MCF 10A (cell line): ENCODE results near the gene PTPRO. TPM values are rescaled to one million over a fixed set of nuclear protein-coding genes. Genes with fewer than 3 reads are reported as not detected.

Experiments used
- BruUV-seq: library from RNA; stranded (reverse); fragments of 400-500 nt; replicated peaks from 2 replicates; lab custom pipeline; 2021; lab: Mats Ljungman, UMichigan
- CTCF ChIA-PET: fragments of 300-600 bp; sonication (Branson Sonifier 250); formaldehyde crosslinking; extraction: SDS; loops from one replicate; lab custom pipeline; 2021; ENCODE audit warnings: antibody characterized with exemption, inconsistent platforms; lab: Yijun Ruan, JAX
- POLR2A ChIA-PET: fragments of 300-600, 350-650 bp; sonication (Branson Sonifier 250); formaldehyde crosslinking; extraction: SDS; loops from one replicate; lab custom pipeline; 2020; ENCODE audit warnings: antibody characterized with exemption, inconsistent platforms; lab: Yijun Ruan, JAX
- DNase-seq: peaks from one replicate; pipeline ENCODE4 v3.0.0-alpha.2; 2018; ENCODE audit not compliant: unreplicated experiment
- H3K27ac Mint-ChIP-seq: one replicate; pipeline ENCODE4 v1.8.0; 2022; ENCODE audit warnings: mild to moderate bottlenecking, low read depth, mixed read lengths; ENCODE audit not compliant: unreplicated experiment
- H3K27me3 Mint-ChIP-seq: one replicate; pipeline ENCODE4 v1.8.0; 2022; ENCODE audit warnings: mixed read lengths; ENCODE audit not compliant: insufficient read depth, unreplicated experiment
- H3K36me3 Mint-ChIP-seq: one replicate; pipeline ENCODE4 v1.8.0; 2022; ENCODE audit warnings: mild to moderate bottlenecking, moderate library complexity, mixed read lengths; ENCODE audit not compliant: insufficient read depth, unreplicated experiment
- H3K4me1 Mint-ChIP-seq: one replicate; pipeline ENCODE4 v1.8.0; 2022; ENCODE audit warnings: mixed read lengths; ENCODE audit not compliant: insufficient read depth, unreplicated experiment
- H3K4me3 Mint-ChIP-seq: one replicate; pipeline ENCODE4 v1.8.0; 2022; ENCODE audit warnings: mild to moderate bottlenecking, moderate library complexity, mixed read lengths; ENCODE audit not compliant: unreplicated experiment
- H3K9me3 Mint-ChIP-seq: one replicate; pipeline ENCODE4 v1.8.0; 2022; ENCODE audit warnings: mixed read lengths; ENCODE audit not compliant: unreplicated experiment
- intact Hi-C: fragments of 100-400 bp; cut with micrococcal nuclease; formaldehyde crosslinking; loops from 2 replicates; pipeline ENCODE4 v1.14.1; 2022
- total RNA-seq: library from RNA; stranded (reverse); gene quantifications from 2 replicates; pipeline ENCODE4 v1.2.3, GENCODE V29; 2022
- TF ChIP-seq, protein P1 (sequence below): fragments of 200-600 bp; IDR thresholded peaks from one replicate; pipeline ENCODE4 v1.8.0; 2022; ENCODE audit warnings: antibody characterized with exemption, mild to moderate bottlenecking; ENCODE audit not compliant: unreplicated experiment

Gene PTPRO
- total RNA-seq, 1 experiment from 2014 or later = 2.2 TPM

DNA sequence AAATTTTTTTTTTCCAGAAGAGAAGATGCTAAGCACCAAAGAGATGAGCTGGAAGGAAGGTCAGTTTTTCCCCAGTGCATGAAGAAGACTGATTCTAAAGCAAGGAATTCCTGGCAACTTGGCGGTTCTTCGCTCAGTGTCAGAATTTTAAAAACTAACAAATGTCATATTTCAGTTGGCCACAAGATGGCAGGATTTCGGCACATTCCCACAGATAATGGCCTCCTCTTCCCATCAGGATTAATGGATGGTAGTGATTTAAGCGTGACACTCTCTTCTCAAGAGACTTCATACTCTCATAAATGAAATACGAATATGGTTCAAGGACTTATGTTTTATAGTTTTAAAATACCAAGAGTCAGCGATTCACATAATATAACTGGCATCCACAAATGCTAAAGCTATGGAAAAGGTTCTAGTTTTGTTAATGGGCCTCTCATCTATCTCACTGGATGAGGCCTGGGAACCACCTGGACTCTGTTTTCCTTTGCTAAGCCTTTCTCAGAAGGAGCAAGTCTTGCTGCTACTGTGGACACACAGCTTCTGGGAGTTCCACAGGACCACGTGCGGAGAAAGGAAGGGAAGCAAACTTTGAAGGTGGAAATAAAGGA lies 46.1 kb upstream of the PTPRO start:
- ChIA-PET CTCF (interaction anchor here (0.5 to 8.2 kb wide), 36 partner anchors 9 to 583 kb away, joined by 3 to 65 read pairs (median 6); partner anchors contain the start of gene RERG), POLR2A (interaction anchor here (0.7 to 4.9 kb wide), 9 partner anchors 114 to 607 kb away, joined by 3 to 47 read pairs (median 3); no protein-coding TSS in a partner anchor)
- no peaks in the 10 kb centered on the region for H3K27me3 Mint-ChIP-seq
- no TSS peak for BruUV-seq
- no peaks in the 10 kb centered on the region for H3K9me3 Mint-ChIP-seq
- TF ChIP-seq, protein P1, sequence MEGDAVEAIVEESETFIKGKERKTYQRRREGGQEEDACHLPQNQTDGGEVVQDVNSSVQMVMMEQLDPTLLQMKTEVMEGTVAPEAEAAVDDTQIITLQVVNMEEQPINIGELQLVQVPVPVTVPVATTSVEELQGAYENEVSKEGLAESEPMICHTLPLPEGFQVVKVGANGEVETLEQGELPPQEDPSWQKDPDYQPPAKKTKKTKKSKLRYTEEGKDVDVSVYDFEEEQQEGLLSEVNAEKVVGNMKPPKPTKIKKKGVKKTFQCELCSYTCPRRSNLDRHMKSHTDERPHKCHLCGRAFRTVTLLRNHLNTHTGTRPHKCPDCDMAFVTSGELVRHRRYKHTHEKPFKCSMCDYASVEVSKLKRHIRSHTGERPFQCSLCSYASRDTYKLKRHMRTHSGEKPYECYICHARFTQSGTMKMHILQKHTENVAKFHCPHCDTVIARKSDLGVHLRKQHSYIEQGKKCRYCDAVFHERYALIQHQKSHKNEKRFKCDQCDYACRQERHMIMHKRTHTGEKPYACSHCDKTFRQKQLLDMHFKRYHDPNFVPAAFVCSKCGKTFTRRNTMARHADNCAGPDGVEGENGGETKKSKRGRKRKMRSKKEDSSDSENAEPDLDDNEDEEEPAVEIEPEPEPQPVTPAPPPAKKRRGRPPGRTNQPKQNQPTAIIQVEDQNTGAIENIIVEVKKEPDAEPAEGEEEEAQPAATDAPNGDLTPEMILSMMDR = peak; percentile 61
- H3K36me3 Mint-ChIP-seq = peaks cover 5% of the 10 kb centered on the region
- intact Hi-C loops = loop anchor here (1.0 to 2.0 kb wide), 4 partner anchors 170 to 581 kb away; no protein-coding TSS in a partner anchor
- peaks cover 55% of the 10 kb centered on the region for H3K4me1 Mint-ChIP-seq
- H3K4me3 Mint-ChIP-seq = peak overlapping the region; percentile 25
- peak; percentile 78 for DNase-seq
- peak overlapping the region; percentile 95 for H3K27ac Mint-ChIP-seq

GRCh38 chr12:15278816-15279658 lies 43.3 kb upstream of the PTPRO start:
- Mint-ChIP-seq H3K27ac (peak overlapping the region; percentile 78), H3K4me1 (peaks cover 47% of the 10 kb centered on the region), H3K4me3 (peak overlapping the region; percentile 23), H3K27me3 (no peaks in the 10 kb centered on the region), H3K36me3 (peaks cover 5% of the 10 kb centered on the region), H3K9me3 (no peaks in the 10 kb centered on the region)
- CTCF ChIA-PET = interaction anchor here (0.6 to 8.2 kb wide), 11 partner anchors 10 to 306 kb away, joined by 3 to 65 read pairs (median 5); no protein-coding TSS in a partner anchor
- peak; percentile 95 for DNase-seq
- TF ChIP-seq, protein P1 = no peak
- POLR2A ChIA-PET = interaction anchor here (0.6 to 2.5 kb wide), 18 partner anchors 13 to 476 kb away, joined by 3 to 10 read pairs (median 3); partner anchors contain the start of genes C12orf60, RERG and WBP11
- intact Hi-C loops = loop anchor here (2.0 kb wide), 1 partner anchor 44 kb away; the partner anchor contains the start of gene PTPRO
- no TSS peak for BruUV-seq

DNA sequence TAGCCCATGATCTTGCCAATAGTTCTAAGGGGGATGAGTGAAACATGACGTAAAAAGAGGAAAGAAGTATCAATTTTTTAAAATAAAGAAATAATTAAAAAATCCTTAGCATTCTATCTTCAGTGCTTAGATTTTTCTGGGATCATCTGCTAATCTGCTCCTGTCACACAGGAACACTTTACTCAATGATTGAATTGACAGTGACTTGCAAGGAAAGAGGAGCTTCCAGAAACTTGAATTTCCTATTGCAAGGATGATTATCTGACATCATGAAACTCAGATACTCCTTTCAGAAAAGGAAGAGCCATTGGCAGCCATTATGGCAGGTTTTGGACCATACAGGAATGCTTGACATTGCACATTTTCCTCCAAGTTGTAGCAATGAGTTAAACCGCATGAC lies 41.4 kb upstream of the PTPRO start:
- TF ChIP-seq, protein P1 = no peak
- POLR2A ChIA-PET = no interaction called here

More for the DNA sequence above, 41.4 kb upstream of the PTPRO start:
- H3K36me3 Mint-ChIP-seq = peaks cover 5% of the 10 kb centered on the region
- H3K9me3 Mint-ChIP-seq = no peaks in the 10 kb centered on the region
- CTCF ChIA-PET = interaction anchor here (0.7 to 8.2 kb wide), 4 partner anchors 147 to 304 kb away, joined by 3 to 65 read pairs (median 4); no protein-coding TSS in a partner anchor
- H3K4me1 Mint-ChIP-seq = peaks cover 37% of the 10 kb centered on the region
- intact Hi-C loops = no loop called here
- BruUV-seq = no TSS peak
- H3K27me3 Mint-ChIP-seq = no peaks in the 10 kb centered on the region
- no peak overlapping the region for H3K4me3 Mint-ChIP-seq
- DNase-seq = no peak
- H3K27ac Mint-ChIP-seq = no peak overlapping the region
